HG02759 (cell line): ENCODE measurements around the gene UCHL1.
A peak's percentile ranks its signal among the peaks of the same experiment; 100 is the strongest.
"Not testable (repeated sequence)": the region's sequence is repeated elsewhere in the genome, so short reads cannot be mapped to it uniquely, and the experiment has no call there.

Experiments
- ATAC-seq: cut with Tn5 transposase; IDR thresholded peaks from one replicate; pipeline ENCODE4 v1.9.1; 2021; ENCODE audit warnings: mild to moderate bottlenecking, moderate library complexity; ENCODE audit not compliant: unreplicated experiment

UCHL1 gene

GRCh38 chr4:41236032-41236431, 20.7 kb upstream of the UCHL1 start:
- ATAC-seq, result no peak

GRCh38 chr4:41236508-41236907, 20.2 kb upstream of the UCHL1 start:
- no peak for ATAC-seq

- no peak for ATAC-seq
These were observed 14.8 kb upstream of the UCHL1 start for GRCh38 chr4:41241919-41242318.

GRCh38 chr4:41245983-41246382, 10.7 kb upstream of the UCHL1 start:
- ATAC-seq, result no peak

GRCh38 chr4:41256131-41256739, 493 bp upstream of the UCHL1 start:
- ATAC-seq, result no peak

- peak; percentile 80 for ATAC-seq
These were observed 651 bp downstream of the UCHL1 start for GRCh38 chr4:41257257-41257901.

- ATAC-seq, result no peak
These were observed 1.2 kb downstream of the UCHL1 start for GRCh38 chr4:41257906-41258305.

- ATAC-seq, result no peak
These were observed 2.1 kb downstream of the UCHL1 start for GRCh38 chr4:41258783-41259182.

GRCh38 chr4:41260116-41260733, 3.5 kb downstream of the UCHL1 start:
- no peak for ATAC-seq

GRCh38 chr4:41262198-41262597, 5.5 kb downstream of the UCHL1 start:
- ATAC-seq, result no peak

GRCh38 chr4:41264212-41264611, 7.5 kb downstream of the UCHL1 start:
- no peak for ATAC-seq

- ATAC-seq, result no peak
These were observed 11.3 kb downstream of the UCHL1 start for GRCh38 chr4:41267997-41268396.

GRCh38 chr4:41268721-41269517, 12.2 kb downstream of the UCHL1 start:
- ATAC-seq, result no peak

- no peak for ATAC-seq
These were observed 13.0 kb downstream of the UCHL1 start for GRCh38 chr4:41269682-41270081.

GRCh38 chr4:41275931-41276330, 19.2 kb downstream of the UCHL1 start:
- not testable (repeated sequence) for ATAC-seq

GRCh38 chr4:41280010-41280409, 23.3 kb downstream of the UCHL1 start:
- no peak for ATAC-seq

- peak; percentile 97 for ATAC-seq
These were observed 24.4 kb downstream of the UCHL1 start for GRCh38 chr4:41281038-41281634.

- no peak for ATAC-seq
These were observed 25.6 kb downstream of the UCHL1 start for GRCh38 chr4:41282366-41282765.

- ATAC-seq, result no peak
These were observed 28.6 kb downstream of the UCHL1 start for GRCh38 chr4:41285202-41285863.

- no peak for ATAC-seq
These were observed 29.1 kb downstream of the UCHL1 start for GRCh38 chr4:41285864-41286235.

GRCh38 chr4:41287005-41287404, 30.3 kb downstream of the UCHL1 start:
- no peak for ATAC-seq
